SU-DHL-6 (cell line): ENCODE data around the gene ITIH1.

Experiments used
- H2AFZ ChIP-seq: fragments of 200-600 bp; sonication (generic); 2 replicates; pipeline ENCODE4 v1.6.1; 2014; ENCODE audit warnings: low read depth, mild to moderate bottlenecking, moderate library complexity, mixed read lengths, antibody characterized with exemption, low read length; ENCODE audit not compliant: severe bottlenecking
- H3F3A ChIP-seq: fragments of 200-600 bp; shearing (Covaris generic); 2 replicates; pipeline ENCODE4 v1.6.0; 2016; ENCODE audit warnings: antibody characterized with exemption, mild to moderate bottlenecking; ENCODE audit not compliant: insufficient read depth
- H3K27ac ChIP-seq: fragments of 200-600 bp; sonication (generic); 2 replicates; pipeline ENCODE4 v1.5.1; 2016; ENCODE audit warnings: low read depth, mild to moderate bottlenecking, low read length, moderate library complexity, mixed read lengths
- H3K27me3 ChIP-seq: fragments of 200-600 bp; sonication (generic), shearing (Covaris generic); 2 replicates; pipeline ENCODE4 v1.6.0; 2014; ENCODE audit warnings: mild to moderate bottlenecking, low read length
- H3K36me3 ChIP-seq: fragments of 200-600 bp; sonication (generic); 2 replicates; pipeline ENCODE4 v1.6.1; 2014; ENCODE audit warnings: mild to moderate bottlenecking, low read length, mixed read lengths
- H3K4me2 ChIP-seq: fragments of 300-600, 200-600 bp; shearing (Covaris generic), sonication (generic); 2 replicates; pipeline ENCODE4 v1.6.0; 2014; ENCODE audit warnings: low read length, low read depth, mild to moderate bottlenecking; ENCODE audit not compliant: poor library complexity, severe bottlenecking
- H3K4me3 ChIP-seq: fragments of 200-600 bp; sonication (generic); 2 replicates; pipeline ENCODE4 v1.5.1; 2014; ENCODE audit warnings: antibody characterized with exemption, low read length, mild to moderate bottlenecking, mixed read lengths; ENCODE audit not compliant: insufficient read depth, poor library complexity, severe bottlenecking
- H3K79me2 ChIP-seq: fragments of 200-600 bp; sonication (generic); 2 replicates; pipeline ENCODE4 v1.6.1; 2014; ENCODE audit warnings: mild to moderate bottlenecking, low read length, moderate library complexity; ENCODE audit not compliant: insufficient read depth
- H3K9ac ChIP-seq: fragments of 200-600 bp; sonication (generic); 2 replicates; pipeline ENCODE4 v1.7.0; 2014; ENCODE audit warnings: mild to moderate bottlenecking, low read length
- H3K9me2 ChIP-seq: fragments of 200-600 bp; sonication (generic); replicated peaks from 2 replicates; pipeline ENCODE4 v1.6.1; 2014; ENCODE audit warnings: low read length; ENCODE audit not compliant: insufficient read depth
- H3K9me3 ChIP-seq: fragments of 200-600 bp; sonication (generic); 2 replicates; pipeline ENCODE4 v1.6.1; 2014; ENCODE audit warnings: low read length, mixed read lengths; ENCODE audit not compliant: insufficient read depth
- H4K20me1 ChIP-seq: fragments of 200-600 bp; sonication (generic); 2 replicates; pipeline ENCODE4 v1.6.1; 2014; ENCODE audit warnings: low read depth, mild to moderate bottlenecking, antibody characterized with exemption, low read length, moderate library complexity, mixed read lengths
- EZH2phosphoT487 ChIP-seq: fragments of 200-600 bp; sonication (generic), shearing (Covaris generic); conservative IDR thresholded peaks from 2 replicates; pipeline ENCODE4 v1.6.1; 2018; ENCODE audit warnings: mild to moderate bottlenecking, antibody characterized with exemption, low read length, moderate library complexity, mixed read lengths
- TF ChIP-seq, protein P1 (sequence below): fragments of 200-600 bp; sonication (generic); IDR thresholded peaks from one replicate; pipeline ENCODE4 v1.5.1; 2017; ENCODE audit warnings: antibody characterized with exemption, mild to moderate bottlenecking, low read length, moderate library complexity; ENCODE audit not compliant: insufficient read depth, poor library complexity, severe bottlenecking

Gene ITIH1

DNA sequence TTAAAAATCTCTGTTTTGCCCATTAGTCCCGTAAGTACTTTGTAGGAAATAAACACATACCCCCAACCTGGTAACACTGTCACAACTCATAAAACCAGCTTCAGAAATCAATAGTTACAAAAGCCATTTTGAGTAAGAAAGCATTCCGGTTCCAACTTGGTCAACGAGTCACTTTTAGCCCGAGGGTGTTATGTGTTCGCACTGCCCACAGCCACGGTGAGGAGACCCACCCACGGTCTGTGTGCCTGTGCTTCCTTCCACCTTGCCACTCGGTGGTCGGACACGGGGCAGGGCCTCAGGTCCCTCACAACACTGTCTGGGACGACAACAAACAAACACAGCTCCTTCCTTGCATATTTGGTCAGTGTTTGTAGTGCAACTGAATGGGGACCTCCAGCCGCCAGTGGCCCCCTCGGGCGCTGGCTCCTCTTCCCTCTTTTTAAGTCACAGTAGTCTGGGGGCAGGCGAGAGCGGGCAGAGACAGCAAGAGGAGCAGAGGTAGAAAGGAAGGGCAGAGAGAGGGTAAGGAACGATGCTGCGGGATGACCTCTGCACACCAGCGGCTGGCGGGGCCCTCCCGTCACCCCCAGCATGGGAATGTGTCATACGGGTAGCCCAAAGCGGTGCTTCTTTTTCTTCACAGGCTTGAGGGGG, 62.6 kb downstream of the ITIH1 start:
- TF ChIP-seq, protein P1, sequence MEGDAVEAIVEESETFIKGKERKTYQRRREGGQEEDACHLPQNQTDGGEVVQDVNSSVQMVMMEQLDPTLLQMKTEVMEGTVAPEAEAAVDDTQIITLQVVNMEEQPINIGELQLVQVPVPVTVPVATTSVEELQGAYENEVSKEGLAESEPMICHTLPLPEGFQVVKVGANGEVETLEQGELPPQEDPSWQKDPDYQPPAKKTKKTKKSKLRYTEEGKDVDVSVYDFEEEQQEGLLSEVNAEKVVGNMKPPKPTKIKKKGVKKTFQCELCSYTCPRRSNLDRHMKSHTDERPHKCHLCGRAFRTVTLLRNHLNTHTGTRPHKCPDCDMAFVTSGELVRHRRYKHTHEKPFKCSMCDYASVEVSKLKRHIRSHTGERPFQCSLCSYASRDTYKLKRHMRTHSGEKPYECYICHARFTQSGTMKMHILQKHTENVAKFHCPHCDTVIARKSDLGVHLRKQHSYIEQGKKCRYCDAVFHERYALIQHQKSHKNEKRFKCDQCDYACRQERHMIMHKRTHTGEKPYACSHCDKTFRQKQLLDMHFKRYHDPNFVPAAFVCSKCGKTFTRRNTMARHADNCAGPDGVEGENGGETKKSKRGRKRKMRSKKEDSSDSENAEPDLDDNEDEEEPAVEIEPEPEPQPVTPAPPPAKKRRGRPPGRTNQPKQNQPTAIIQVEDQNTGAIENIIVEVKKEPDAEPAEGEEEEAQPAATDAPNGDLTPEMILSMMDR, result no peak
- no peak for TF ChIP-seq EZH2phosphoT487
- H3K36me3 ChIP-seq, result no peaks in the 10 kb centered on the region
- no peak overlapping the region for H3K27ac ChIP-seq
- no peaks in the 10 kb centered on the region for H3K9me3 ChIP-seq
- H3K4me3 ChIP-seq, result no peak overlapping the region
- H3K9me2 ChIP-seq, result no peaks in the 10 kb centered on the region
- H4K20me1 ChIP-seq, result no peaks in the 10 kb centered on the region
- H3F3A ChIP-seq, result no peaks in the 10 kb centered on the region
- H3K4me2 ChIP-seq, result no peak overlapping the region
- H3K9ac ChIP-seq, result no peak overlapping the region
- H2AFZ ChIP-seq, result no peak overlapping the region
- H3K27me3 ChIP-seq, result no peaks in the 10 kb centered on the region
- no peaks in the 10 kb centered on the region for H3K79me2 ChIP-seq

DNA sequence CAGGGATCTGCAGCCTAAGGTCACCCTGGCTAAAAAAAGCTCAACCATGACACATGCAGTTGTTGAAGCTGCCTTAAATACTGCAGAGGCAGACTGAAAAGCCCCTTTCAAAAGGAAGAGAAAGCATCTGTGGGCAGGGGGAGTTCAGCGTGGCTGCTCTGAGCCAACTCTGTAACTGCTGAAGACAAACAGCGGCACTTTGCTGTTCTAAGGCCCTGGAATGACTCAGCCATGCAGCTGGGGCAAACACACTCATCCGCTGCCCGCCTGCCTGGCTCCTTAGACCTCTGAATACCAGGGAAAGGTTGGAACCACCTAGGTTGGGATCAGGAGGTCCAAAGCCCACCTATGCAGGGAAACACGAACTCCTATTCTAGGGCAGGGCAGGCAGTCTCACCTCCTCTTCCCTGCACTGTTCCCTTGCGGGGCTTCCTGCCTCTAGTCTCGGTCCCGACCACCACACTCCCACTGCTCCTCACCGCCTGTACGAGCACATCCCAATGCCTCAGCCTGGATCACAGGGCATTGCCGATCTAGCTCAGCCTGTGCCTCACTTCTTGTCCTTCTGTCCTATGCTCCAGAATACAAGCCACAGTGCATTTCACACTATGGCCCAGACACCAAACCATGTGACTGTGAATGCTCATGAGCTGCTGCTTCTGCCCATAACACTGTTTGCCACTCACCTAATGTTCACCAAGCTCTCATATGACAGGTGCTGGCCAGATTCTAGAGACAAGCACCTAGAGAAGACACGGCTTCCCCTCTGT, 64.0 kb downstream of the ITIH1 start:
- Histone ChIP-seq H4K20me1 (no peaks in the 10 kb centered on the region), H3K9me2 (no peaks in the 10 kb centered on the region), H3K9me3 (no peaks in the 10 kb centered on the region), H3K4me3 (no peak overlapping the region), H3K4me2 (no peak overlapping the region), H3F3A (no peaks in the 10 kb centered on the region), H3K9ac (no peak overlapping the region), H3K79me2 (no peaks in the 10 kb centered on the region), H2AFZ (no peak overlapping the region), H3K27me3 (no peaks in the 10 kb centered on the region), H3K36me3 (no peaks in the 10 kb centered on the region), H3K27ac (no peak overlapping the region)
- TF ChIP-seq, protein P1, result no peak
